HG03095 (cell line): Measurements from ENCODE around the gene TDRKH.
"Not testable (repeated sequence)": the region's sequence is repeated elsewhere in the genome, so short reads cannot be mapped to it uniquely, and the experiment has no call there.

Source experiments
- ATAC-seq: cut with Tn5 transposase; IDR thresholded peaks from one replicate; pipeline ENCODE4 v1.9.1; 2021; ENCODE audit warnings: moderate library complexity; ENCODE audit not compliant: unreplicated experiment

The TDRKH gene

GRCh38 chr1:151768351-151769066, 21.8 kb downstream of the TDRKH start:
- not testable (repeated sequence) for ATAC-seq

GRCh38 chr1:151763990-151764389, 26.3 kb downstream of the TDRKH start:
- ATAC-seq, result no peak

- peak; percentile 94 for ATAC-seq
Observed at GRCh38 chr1:151762941-151763921, 27.1 kb downstream of the TDRKH start, which contains the start of gene MRPL9. Gene MRPL9, minus strand, starts transcription at chr1:151763496. Its CDS starts 17 bp downstream, at chr1:151763479.

GRCh38 chr1:151760597-151761385, 29.5 kb downstream of the TDRKH start:
- ATAC-seq, result no peak

- ATAC-seq, result no peak
Observed at GRCh38 chr1:151759241-151759640, 31.1 kb downstream of the TDRKH start.

- ATAC-seq, result no peak
Observed at GRCh38 chr1:151756291-151756690, 34.0 kb downstream of the TDRKH start.

GRCh38 chr1:151741516-151741915, 48.8 kb downstream of the TDRKH start:
- no peak for ATAC-seq

- ATAC-seq, result no peak
Observed at GRCh38 chr1:151739590-151740355, 50.5 kb downstream of the TDRKH start.

GRCh38 chr1:151737479-151737878, 52.8 kb downstream of the TDRKH start:
- ATAC-seq, result no peak

GRCh38 chr1:151737026-151737425, 53.3 kb downstream of the TDRKH start:
- no peak for ATAC-seq

- not testable (repeated sequence) for ATAC-seq
Observed at GRCh38 chr1:151733995-151734394, 56.3 kb downstream of the TDRKH start.

- no peak for ATAC-seq
Observed at GRCh38 chr1:151733126-151733525, 57.2 kb downstream of the TDRKH start.

- no peak for ATAC-seq
Observed at GRCh38 chr1:151729966-151730291, 60.4 kb downstream of the TDRKH start.

GRCh38 chr1:151729157-151729965, 60.9 kb downstream of the TDRKH start:
- ATAC-seq, result no peak

- ATAC-seq, result no peak
Observed at GRCh38 chr1:151728151-151729054, 61.9 kb downstream of the TDRKH start.

- no peak for ATAC-seq
Observed at GRCh38 chr1:151723726-151724370, 66.5 kb downstream of the TDRKH start.
